Glutamatergic neuron (in vitro differentiated cells): ENCODE results near the gene STAMBPL1. TPM values are rescaled to one million over a fixed set of nuclear protein-coding genes. Genes with fewer than 3 reads are reported as not detected.

Experiments used
- DNase-seq: peaks from one replicate; pipeline ENCODE4 v3.0.0; 2022
- H3K27ac Mint-ChIP-seq: one replicate; pipeline ENCODE4 v1.8.0; 2020; ENCODE audit warnings: mild to moderate bottlenecking, mixed read lengths, inconsistent platforms; ENCODE audit not compliant: unreplicated experiment
- H3K27me3 Mint-ChIP-seq: one replicate; pipeline ENCODE4 v1.8.0; 2020; ENCODE audit warnings: mild to moderate bottlenecking, moderate library complexity, mixed read lengths, inconsistent platforms; ENCODE audit not compliant: unreplicated experiment
- H3K36me3 Mint-ChIP-seq: one replicate; pipeline ENCODE4 v1.8.0; 2020; ENCODE audit warnings: mild to moderate bottlenecking, mixed read lengths, inconsistent platforms; ENCODE audit not compliant: unreplicated experiment
- H3K4me1 Mint-ChIP-seq: one replicate; pipeline ENCODE4 v1.8.0; 2020; ENCODE audit warnings: mild to moderate bottlenecking, low read depth, mixed read lengths, inconsistent platforms; ENCODE audit not compliant: unreplicated experiment
- H3K4me3 Mint-ChIP-seq: one replicate; pipeline ENCODE4 v1.8.0; 2020; ENCODE audit warnings: mild to moderate bottlenecking, mixed read lengths, inconsistent platforms; ENCODE audit not compliant: unreplicated experiment
- H3K9me3 Mint-ChIP-seq: one replicate; pipeline ENCODE4 v1.8.0; 2020; ENCODE audit warnings: mild to moderate bottlenecking, moderate library complexity, mixed read lengths, inconsistent platforms; ENCODE audit not compliant: unreplicated experiment
- total RNA-seq: library from RNA; stranded (reverse); fragmentation: NEBNext Ultra II Directional; extraction: Animal tissue kit (Norgen Biotek cat#: 25700); gene quantifications from one replicate; pipeline ENCODE4 v1.2.1, GENCODE V29; 2021; ENCODE audit not compliant: unreplicated experiment
- TF ChIP-seq, protein P1 (sequence below): fragments of 200-600 bp; sonication (generic); IDR thresholded peaks from one replicate; pipeline ENCODE4 v1.5.0; 2021; ENCODE audit not compliant: partially characterized antibody, unreplicated experiment

Gene STAMBPL1
- total RNA-seq, 1 donor from 2014 or later: 4.4 TPM

DNA sequence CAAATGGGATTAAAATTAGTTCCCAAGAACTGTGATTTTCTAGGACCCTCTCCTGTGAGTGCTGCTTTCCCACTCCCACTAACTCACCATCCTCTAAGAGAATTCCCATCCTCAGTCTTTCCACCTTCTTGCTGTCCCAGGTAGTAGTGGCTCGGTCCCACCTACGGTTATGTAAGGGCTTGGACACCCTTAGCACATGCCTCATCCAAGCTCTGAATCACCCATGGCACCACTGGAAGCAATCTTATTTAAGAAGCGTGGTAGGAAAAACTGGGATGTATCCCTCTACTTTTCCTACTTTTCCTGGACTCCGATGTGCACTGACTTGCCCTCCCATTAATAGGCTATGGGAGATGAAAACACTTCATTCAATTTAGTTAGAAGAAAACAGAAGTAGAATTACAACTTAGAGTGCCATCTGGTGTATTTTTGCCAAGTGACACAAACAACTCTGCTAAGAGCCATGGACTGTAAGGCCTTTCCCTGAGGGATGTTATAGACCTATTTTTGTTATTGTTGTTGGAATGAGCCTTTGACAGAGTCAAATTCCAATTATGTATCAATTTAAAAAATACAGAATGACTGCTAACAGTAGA lies 14.7 kb upstream of the STAMBPL1 start:
- H3K9me3 Mint-ChIP-seq: no peaks in the 10 kb centered on the region
- H3K36me3 Mint-ChIP-seq: no peaks in the 10 kb centered on the region
- H3K4me3 Mint-ChIP-seq: no peak overlapping the region
- H3K4me1 Mint-ChIP-seq: no peaks in the 10 kb centered on the region
- no peak for DNase-seq
- no peak overlapping the region for H3K27ac Mint-ChIP-seq
- no peaks in the 10 kb centered on the region for H3K27me3 Mint-ChIP-seq
- TF ChIP-seq, protein P1, sequence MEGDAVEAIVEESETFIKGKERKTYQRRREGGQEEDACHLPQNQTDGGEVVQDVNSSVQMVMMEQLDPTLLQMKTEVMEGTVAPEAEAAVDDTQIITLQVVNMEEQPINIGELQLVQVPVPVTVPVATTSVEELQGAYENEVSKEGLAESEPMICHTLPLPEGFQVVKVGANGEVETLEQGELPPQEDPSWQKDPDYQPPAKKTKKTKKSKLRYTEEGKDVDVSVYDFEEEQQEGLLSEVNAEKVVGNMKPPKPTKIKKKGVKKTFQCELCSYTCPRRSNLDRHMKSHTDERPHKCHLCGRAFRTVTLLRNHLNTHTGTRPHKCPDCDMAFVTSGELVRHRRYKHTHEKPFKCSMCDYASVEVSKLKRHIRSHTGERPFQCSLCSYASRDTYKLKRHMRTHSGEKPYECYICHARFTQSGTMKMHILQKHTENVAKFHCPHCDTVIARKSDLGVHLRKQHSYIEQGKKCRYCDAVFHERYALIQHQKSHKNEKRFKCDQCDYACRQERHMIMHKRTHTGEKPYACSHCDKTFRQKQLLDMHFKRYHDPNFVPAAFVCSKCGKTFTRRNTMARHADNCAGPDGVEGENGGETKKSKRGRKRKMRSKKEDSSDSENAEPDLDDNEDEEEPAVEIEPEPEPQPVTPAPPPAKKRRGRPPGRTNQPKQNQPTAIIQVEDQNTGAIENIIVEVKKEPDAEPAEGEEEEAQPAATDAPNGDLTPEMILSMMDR: no peak

DNA sequence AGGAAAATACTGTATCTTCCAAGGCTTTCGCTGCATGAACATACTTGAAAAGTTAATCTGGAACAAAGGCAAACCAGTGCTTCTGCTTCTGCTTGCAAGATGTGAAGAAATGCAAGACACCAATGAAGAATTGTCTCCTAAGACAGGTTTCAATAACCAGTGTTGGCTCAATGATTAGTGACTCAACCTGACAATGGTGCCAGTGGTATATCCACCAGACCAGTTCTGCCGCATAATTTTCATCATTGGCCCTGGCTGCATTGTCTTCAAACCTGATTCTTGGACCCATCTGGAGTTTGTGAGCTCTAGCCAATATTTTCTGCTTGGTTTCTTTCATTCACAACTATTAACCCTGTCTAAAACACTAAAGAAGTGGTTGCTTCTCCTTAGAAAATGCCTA lies 13.6 kb upstream of the STAMBPL1 start:
- no peaks in the 10 kb centered on the region for H3K27me3 Mint-ChIP-seq
- no peak overlapping the region for H3K27ac Mint-ChIP-seq
- TF ChIP-seq, protein P1: no peak
- no peak overlapping the region for H3K4me3 Mint-ChIP-seq
- no peaks in the 10 kb centered on the region for H3K9me3 Mint-ChIP-seq
- no peaks in the 10 kb centered on the region for H3K4me1 Mint-ChIP-seq
- H3K36me3 Mint-ChIP-seq: no peaks in the 10 kb centered on the region
- DNase-seq: no peak

DNA sequence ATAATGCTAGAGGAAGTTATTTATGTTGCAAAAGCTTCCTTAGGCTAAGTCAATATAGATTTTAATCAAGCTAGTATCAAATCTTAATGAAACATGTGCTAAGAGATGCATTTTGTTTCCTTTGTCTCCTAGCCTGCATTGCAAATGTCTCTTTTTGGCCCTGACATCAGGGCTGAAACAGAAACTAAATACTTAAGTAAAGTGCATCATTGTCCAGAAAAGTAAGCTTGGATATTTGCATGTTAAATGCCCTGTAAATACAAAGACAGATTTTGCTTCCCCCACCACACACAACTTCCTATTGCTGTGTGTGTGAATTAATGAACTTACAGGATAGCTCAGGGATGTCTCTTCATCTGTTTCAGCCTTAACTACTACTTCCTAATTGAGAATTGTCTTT lies 10.0 kb upstream of the STAMBPL1 start:
- H3K27me3 Mint-ChIP-seq: no peaks in the 10 kb centered on the region
- no peaks in the 10 kb centered on the region for H3K4me1 Mint-ChIP-seq
- no peak overlapping the region for H3K27ac Mint-ChIP-seq
- TF ChIP-seq, protein P1: no peak
- no peaks in the 10 kb centered on the region for H3K9me3 Mint-ChIP-seq
- DNase-seq: no peak
- H3K36me3 Mint-ChIP-seq: no peaks in the 10 kb centered on the region
- no peak overlapping the region for H3K4me3 Mint-ChIP-seq

DNA sequence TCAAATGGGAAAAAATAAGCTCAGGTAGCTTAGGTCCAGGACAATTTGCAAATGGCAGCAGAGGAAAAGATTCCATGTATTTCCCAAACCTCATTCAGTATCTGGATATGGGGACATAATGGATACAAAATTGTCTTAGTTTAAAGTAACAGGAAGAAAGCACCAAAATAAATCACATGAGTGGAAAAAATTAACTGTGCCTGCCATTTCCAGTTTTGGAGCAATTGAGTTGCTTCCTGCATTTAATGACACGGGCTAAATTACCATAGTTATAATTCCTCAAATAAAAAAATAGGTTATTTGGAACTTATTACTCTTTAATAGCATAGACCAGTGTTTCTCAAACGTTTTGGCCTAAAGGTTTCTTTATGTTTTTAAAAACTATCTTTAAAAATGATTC lies 6.3 kb upstream of the STAMBPL1 start:
- H3K4me3 Mint-ChIP-seq: no peak overlapping the region
- no peak overlapping the region for H3K27ac Mint-ChIP-seq
- H3K4me1 Mint-ChIP-seq: no peaks in the 10 kb centered on the region
- TF ChIP-seq, protein P1: no peak
- no peaks in the 10 kb centered on the region for H3K27me3 Mint-ChIP-seq
- no peak for DNase-seq
- H3K9me3 Mint-ChIP-seq: no peaks in the 10 kb centered on the region
- no peaks in the 10 kb centered on the region for H3K36me3 Mint-ChIP-seq

DNA sequence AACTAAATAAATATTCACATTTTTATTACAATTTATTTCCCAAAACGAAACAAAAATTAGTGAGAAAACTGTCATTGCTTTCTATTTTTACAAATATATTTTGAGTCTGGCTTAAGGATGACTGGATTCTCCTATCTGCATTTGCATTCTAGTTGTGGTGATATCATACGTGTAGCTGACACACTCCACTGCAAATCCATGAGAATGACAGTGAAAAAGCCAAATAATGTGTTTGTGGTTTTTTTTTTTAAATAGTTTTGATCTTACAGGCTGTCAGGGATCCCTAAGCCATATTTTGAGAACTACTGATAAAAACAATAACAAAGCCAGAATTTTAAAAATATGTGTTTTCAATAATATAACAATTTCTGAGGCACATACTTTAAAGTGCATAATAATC lies 5.8 kb upstream of the STAMBPL1 start:
- H3K27me3 Mint-ChIP-seq: no peaks in the 10 kb centered on the region
- TF ChIP-seq, protein P1: no peak
- no peak overlapping the region for H3K27ac Mint-ChIP-seq
- no peak for DNase-seq
- no peaks in the 10 kb centered on the region for H3K36me3 Mint-ChIP-seq
- no peak overlapping the region for H3K4me3 Mint-ChIP-seq
- no peaks in the 10 kb centered on the region for H3K9me3 Mint-ChIP-seq
- H3K4me1 Mint-ChIP-seq: no peaks in the 10 kb centered on the region
